ENCODE measurements around the gene EFCAB5. TPM values are rescaled to one million over a fixed set of nuclear protein-coding genes. Genes with fewer than 3 reads are reported as not detected.

Gene EFCAB5
- total and polyA plus RNA-seq, 2 of the 13 experiments (the other 11 are each of a cell fraction or from before 2014, with no cell fraction given) = 0.15 TPM; not detected in 1

DNA sequence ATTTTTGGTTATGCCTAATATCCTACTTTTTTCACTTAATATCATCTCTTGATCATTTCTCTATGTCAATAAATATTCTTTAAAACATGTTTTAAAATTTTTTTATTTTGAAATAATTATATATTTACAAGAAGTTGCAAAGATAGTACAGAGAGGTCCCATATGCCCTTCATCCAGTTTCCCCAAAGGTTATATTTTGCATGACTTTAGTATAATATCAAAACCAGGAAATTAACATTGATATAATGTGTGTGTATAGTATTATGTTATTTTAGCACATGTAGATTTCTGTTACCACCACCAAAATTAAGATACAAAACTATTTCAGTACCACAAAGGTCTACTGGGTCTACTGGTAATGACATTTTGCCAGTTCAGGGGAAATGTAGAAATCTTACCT, 60.7 kb downstream of the EFCAB5 start:
- H3K9me3 ChIP-seq (ENCODE audit: low read length) = no peaks in the 10 kb centered on the region
- H3K9ac ChIP-seq (ENCODE audit: insufficient read depth, low read depth, low read length) = no peak overlapping the region
- no peaks in the 10 kb centered on the region for H3K36me3 ChIP-seq (replicated peaks in 1 of 2; ENCODE audit: control insufficient read depth in 1 of 2, insufficient read depth in 2 of 2, low read length in 2 of 2)
- no peaks in the 10 kb centered on the region for H3K27me3 ChIP-seq (ENCODE audit: control insufficient read depth in 1 of 2, insufficient read depth in 2 of 2, low read length in 2 of 2)
- no peaks in the 10 kb centered on the region for H3K79me2 ChIP-seq (ENCODE audit: insufficient read depth, low read length)
- H2AFZ ChIP-seq (ENCODE audit: low read length) = no peak overlapping the region
- in situ Hi-C loops (cut with HindIII; ENCODE audit: extremely low pct_ligation_motif_present, low pct_unique_long_range_greater_than_20kb) (no loop called here), intact Hi-C loops (cut with micrococcal nuclease; ENCODE audit: unreplicated experiment) (no loop called here)
- POLR2A ChIA-PET = no interaction called here
- no peak overlapping the region for H3K4me2 ChIP-seq (ENCODE audit: low read depth, low read length)
- CTCF ChIA-PET (ENCODE audit: low intra/inter-chr PET ratio, low total read pairs) = no interaction called here
- no peak for DNase-seq (ENCODE audit: low spot score)
- no peak for ATAC-seq
- no peaks in the 10 kb centered on the region for H3K4me1 ChIP-seq (ENCODE audit: insufficient read depth, low read length)
- H4K20me1 ChIP-seq (ENCODE audit: insufficient read depth, low read length) = no peaks in the 10 kb centered on the region
- no peak overlapping the region for H3K27ac ChIP-seq (ENCODE audit: extremely low read length, insufficient read depth, low read length)
- TF ChIP-seq ZNF557 (CRISPR knock-in tag; IDR thresholded peaks at IDR 0.05) (no peak), PCBP1 (IDR thresholded peaks at IDR 0.05; ENCODE audit: borderline replicate concordance, low read depth, low read length) (no peak)
- TF ChIP-seq, protein P1, sequence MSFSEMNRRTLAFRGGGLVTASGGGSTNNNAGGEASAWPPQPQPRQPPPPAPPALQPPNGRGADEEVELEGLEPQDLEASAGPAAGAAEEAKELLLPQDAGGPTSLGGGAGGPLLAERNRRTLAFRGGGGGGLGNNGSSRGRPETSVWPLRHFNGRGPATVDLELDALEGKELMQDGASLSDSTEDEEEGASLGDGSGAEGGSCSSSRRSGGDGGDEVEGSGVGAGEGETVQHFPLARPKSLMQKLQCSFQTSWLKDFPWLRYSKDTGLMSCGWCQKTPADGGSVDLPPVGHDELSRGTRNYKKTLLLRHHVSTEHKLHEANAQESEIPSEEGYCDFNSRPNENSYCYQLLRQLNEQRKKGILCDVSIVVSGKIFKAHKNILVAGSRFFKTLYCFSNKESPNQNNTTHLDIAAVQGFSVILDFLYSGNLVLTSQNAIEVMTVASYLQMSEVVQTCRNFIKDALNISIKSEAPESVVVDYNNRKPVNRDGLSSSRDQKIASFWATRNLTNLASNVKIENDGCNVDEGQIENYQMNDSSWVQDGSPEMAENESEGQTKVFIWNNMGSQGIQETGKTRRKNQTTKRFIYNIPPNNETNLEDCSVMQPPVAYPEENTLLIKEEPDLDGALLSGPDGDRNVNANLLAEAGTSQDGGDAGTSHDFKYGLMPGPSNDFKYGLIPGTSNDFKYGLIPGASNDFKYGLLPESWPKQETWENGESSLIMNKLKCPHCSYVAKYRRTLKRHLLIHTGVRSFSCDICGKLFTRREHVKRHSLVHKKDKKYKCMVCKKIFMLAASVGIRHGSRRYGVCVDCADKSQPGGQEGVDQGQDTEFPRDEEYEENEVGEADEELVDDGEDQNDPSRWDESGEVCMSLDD (CRISPR knock-in tag; IDR thresholded peaks at IDR 0.05; ENCODE audit: borderline replicate concordance) = no peak
- FAIRE-seq = no peak
- BruUV-seq (replicated peaks) = no TSS peak
- no peak overlapping the region for H3K4me3 ChIP-seq (replicated peaks in 1 of 3; ENCODE audit: insufficient read depth in 1 of 3, low read depth in 2 of 3, low read length in 3 of 3)

DNA sequence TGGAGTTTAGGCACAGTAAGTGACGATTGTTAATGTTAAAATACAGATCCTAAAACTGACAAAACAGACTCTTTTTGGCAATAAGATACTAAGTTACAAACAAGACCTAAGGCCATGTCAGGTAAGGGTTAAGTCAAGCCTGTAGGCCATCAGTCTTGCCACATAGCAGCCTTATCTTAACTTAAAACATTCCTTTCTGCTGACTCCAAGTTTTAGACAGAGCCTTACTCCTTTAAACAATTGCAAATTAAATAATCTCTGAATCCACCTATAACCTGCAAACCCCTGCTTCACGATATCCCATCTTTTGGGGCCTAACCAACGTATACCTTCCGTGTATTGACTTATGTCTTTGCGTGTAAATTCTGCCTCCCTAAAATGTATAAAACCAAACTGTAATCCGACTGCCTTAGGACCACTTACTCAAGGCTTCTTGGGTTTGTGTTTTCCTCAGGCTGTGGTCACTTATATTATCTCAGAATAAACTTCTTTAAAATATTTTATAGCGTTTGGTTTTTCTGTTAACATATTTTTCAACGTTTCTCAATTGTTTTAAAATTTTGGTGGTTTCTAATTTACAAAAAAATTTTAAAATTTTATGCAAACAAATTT, 64.4 kb downstream of the EFCAB5 start:
- Histone ChIP-seq H2AFZ (ENCODE audit: low read length) (no peak overlapping the region), H3K27me3 (ENCODE audit: control insufficient read depth in 1 of 2, insufficient read depth in 2 of 2, low read length in 2 of 2) (no peaks in the 10 kb centered on the region), H3K9me3 (ENCODE audit: low read length) (no peaks in the 10 kb centered on the region), H4K20me1 (ENCODE audit: insufficient read depth, low read length) (no peaks in the 10 kb centered on the region), H3K9ac (ENCODE audit: insufficient read depth, low read depth, low read length) (no peak overlapping the region), H3K27ac (ENCODE audit: extremely low read length, insufficient read depth, low read length) (no peak overlapping the region), H3K4me2 (ENCODE audit: low read depth, low read length) (no peak overlapping the region), H3K36me3 (replicated peaks in 1 of 2; ENCODE audit: control insufficient read depth in 1 of 2, insufficient read depth in 2 of 2, low read length in 2 of 2) (no peaks in the 10 kb centered on the region), H3K79me2 (ENCODE audit: insufficient read depth, low read length) (no peaks in the 10 kb centered on the region), H3K4me3 (replicated peaks in 1 of 3; ENCODE audit: insufficient read depth in 1 of 3, low read depth in 2 of 3, low read length in 3 of 3) (no peak overlapping the region), H3K4me1 (ENCODE audit: insufficient read depth, low read length) (no peaks in the 10 kb centered on the region)
- intact Hi-C loops (cut with micrococcal nuclease; ENCODE audit: unreplicated experiment) (no loop called here), in situ Hi-C loops (cut with HindIII; ENCODE audit: extremely low pct_ligation_motif_present, low pct_unique_long_range_greater_than_20kb) (no loop called here)
- CTCF ChIA-PET (ENCODE audit: low intra/inter-chr PET ratio, low total read pairs) = no interaction called here
- FAIRE-seq = no peak
- 0% methylated on average over 8 of the region's 8 CpGs for WGBS (ENCODE audit: low lambda C conversion rate)
- no peak for ATAC-seq
- POLR2A ChIA-PET = no interaction called here
- TF ChIP-seq ZNF501 (CRISPR knock-in tag; IDR thresholded peaks at IDR 0.05) (no peak), MAFK (conservative IDR thresholded peaks at IDR 0.05 in 1 of 2, IDR thresholded peaks at IDR 0.05 in 1 of 2; ENCODE audit: low read length in 2 of 2) (peak in 1 of 2 experiments; percentile 40; a peak in 2 of 4 replicates), FOSL1 (CRISPR knock-in tag; IDR thresholded peaks at IDR 0.05; ENCODE audit: borderline replicate concordance) (0 out of 2 replicates have a peak, but pooled peaks have one; percentile 8), ZNF652 (CRISPR knock-in tag; IDR thresholded peaks at IDR 0.05; ENCODE audit: borderline replicate concordance, low read depth) (peak; percentile 80), FOSL2 (CRISPR knock-in tag; IDR thresholded peaks at IDR 0.05) (peak; percentile 32; the same call in 1 of the 2 replicates), TBX2 (CRISPR knock-in tag; IDR thresholded peaks at IDR 0.05; ENCODE audit: borderline replicate concordance) (no peak)
- BruUV-seq (replicated peaks) = no TSS peak
- DNase-seq (ENCODE audit: low spot score) = peak; percentile 5
